Midbrain (tissue), 1 donor: ENCODE results near the gene GRP.
"Not testable (repeated sequence)": the region's sequence is repeated elsewhere in the genome, so short reads cannot be mapped to it uniquely, and the experiment has no call there.

Experiments
- DNase-seq: peaks from one replicate; lab custom pipeline; 2025; lab: John Stamatoyannopoulos, UW

Gene GRP

GRCh38 chr18:59229191-59229590 is 9.2 kb downstream of the GRP start:
- DNase-seq, result no peak

DNA sequence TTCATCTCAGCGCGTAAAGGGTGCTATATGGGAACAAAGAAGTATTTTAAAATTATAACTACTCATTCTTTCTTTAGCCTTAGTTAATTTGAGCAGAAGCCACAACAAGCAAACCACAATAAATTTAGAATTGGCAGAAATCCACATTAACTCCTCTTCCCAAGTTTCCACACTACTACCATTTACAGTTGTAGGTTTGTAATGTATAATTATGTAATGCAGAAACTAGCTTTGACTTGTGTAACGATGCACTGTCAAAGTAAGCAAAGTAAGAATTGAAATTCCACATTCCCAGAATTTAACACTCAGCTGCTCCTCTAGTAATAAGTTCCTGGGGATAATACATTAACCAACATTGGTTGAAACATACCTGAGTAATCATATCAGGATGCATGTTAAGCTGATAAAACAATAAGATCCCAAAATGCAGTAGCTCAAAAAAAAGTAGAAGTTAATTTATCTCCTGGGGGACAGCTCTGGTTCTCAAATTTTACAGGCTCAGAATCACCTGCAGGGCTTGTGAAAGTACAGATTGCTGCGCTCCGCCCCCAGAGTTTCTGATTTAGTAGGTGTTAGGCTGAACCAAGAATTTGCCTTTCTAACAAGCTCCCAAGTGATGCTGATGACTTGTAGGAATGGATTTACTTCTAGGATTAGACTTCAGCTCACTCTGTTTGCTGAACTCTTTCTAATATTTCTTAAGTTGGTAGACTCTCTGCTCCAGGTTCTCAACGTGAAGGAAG is 9.9 kb downstream of the GRP start:
- DNase-seq, result no peak

DNA sequence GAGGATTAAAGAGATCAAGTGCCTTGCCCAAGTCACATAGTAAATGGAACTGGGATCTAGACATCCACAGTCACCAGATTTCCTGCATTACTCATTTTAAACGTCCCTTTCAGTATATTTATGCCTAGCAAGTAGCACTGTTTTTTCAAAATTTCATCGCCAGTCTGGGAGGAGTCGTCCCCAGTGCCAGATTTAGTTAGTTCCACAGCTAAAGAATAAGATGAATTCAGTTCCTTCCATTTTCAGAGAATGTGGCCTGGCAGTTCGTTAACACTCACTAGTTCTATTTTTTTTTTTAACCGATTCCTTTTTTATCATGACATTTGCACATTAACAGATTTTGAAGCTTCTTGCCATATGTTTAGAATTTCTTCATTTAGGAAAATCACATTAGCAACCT is 11.2 kb downstream of the GRP start:
- no peak for DNase-seq

DNA sequence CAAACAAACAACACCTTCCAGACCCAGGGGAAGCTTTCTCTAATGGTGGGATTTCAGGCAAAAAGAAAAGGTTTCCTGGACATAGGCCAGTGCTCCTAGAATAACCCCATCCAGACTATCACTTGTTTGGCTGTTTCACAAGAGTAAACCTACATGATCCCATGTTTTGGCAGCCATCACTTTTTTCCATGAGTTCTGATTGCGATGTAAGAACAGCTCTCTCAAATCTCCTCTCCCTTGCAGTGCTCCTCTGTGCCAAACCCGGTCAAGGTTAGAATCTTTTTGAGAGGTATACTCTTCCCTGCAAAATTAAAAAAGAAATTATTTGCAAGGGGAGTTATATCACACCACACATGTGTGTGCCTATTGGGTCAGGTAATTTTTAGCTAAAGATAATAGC is 11.9 kb downstream of the GRP start:
- DNase-seq, result no peak

DNA sequence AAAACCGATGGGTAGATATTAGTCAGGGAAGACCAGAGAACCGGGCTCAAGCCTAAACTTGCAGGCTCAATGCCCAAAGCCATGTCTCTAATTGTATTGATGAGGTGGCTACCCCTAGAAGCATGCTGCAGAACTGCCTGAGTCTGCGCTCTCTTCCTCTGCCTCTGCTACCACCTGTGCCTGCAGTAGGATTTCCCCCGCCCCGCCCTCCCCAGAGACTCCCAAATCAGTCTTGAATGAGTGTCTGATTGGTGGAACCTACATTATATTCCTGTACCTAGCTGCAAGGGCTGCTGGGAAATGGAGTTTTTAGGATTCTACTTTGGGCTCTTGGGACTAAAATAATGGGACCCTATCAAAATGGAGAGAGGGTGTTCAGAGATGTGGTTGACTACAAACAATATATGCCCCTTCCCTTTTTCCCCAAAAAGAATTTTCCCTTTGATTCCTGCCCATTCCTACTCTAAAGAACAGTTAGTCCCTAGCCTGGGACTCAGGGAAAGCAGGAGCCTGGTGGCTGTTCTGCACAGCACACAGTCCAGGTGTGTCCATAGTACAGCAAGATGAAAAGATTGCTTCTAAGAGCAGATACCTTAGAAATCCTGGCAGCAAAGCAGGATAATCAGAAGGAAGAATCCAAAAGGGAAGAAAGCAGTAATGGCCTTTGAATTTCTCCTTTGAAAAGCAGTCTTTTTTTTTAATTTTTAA is 12.5 kb downstream of the GRP start:
- DNase-seq, result no peak

DNA sequence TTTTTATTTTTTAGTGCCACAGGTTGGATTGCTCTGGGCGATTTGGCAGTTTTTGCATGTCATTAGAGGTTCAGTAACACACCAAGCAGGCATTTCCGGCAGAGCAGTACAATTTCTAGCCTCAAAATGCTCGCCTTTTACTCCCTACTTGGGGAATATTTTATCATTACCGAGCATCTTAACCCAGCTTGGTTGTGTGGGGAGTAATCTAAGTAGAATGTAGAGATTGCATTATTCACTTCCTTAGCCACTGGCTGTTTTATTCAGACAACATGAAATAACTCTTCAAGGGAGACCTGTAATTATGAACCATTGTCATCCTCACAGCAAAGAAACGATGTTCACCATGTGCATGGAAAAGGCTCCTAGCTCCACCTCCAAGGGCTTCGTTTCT is 13.1 kb downstream of the GRP start:
- no peak for DNase-seq

- DNase-seq, result no peak
These were observed 18.4 kb downstream of the GRP start for GRCh38 chr18:59238385-59238784.

DNA sequence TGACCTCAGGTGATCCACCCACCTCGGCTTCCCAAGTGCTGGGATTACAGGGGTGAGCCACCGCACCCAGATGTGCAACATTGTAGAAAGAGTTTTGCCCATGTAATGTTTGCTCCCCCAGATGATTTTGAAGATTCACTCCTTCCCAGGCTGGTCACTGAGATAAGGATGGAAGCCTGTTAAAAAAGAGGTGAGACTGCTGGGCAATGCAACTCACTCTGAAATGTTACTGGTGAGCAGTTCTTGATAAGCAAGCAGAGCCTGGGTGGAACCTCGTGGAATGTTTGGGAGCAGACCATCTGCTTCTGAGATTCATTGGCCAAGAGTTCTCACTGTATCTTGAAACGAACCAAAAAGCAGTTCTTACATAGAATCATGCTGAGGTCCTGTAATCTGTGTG is 19.7 kb downstream of the GRP start:
- DNase-seq, result no peak

DNA sequence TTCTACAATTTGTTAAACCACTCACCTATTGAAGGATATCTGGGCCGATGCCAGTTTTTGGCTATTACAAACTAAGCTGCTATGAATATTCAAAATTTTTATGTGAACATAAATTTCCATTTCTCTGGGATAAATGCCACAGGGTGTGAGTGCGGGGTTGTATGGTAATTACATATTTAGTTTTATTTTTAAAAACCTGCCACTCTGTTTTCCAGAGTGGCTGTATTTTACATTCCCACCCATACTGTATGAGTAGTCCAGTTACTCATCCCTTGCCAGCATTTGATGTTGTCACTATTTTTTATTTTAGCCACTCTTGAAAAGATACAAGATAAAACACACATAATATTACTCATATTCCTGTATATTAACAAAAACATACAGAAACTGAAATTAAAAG is 22.9 kb downstream of the GRP start:
- DNase-seq, result no peak

DNA sequence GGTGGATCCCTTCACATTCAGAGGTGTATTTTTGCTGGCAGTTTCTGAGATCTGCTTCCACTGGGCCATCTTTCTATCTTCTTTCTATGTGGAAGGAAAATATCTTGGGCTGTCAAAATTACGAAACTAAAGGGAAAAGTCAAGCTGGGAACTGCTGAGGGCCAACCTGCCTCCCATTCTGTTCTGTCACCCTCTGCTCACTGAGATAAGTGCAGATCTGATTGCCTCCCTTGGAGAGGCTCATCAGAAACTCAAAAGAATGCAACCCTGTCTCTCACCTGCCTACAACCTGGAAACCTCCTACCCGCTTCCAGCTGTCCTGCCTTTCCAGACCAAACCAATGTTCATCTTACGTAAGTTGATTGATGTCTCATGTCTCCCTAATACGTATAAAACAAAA is 26.8 kb downstream of the GRP start:
- DNase-seq, result no peak

GRCh38 chr18:59249199-59249774 is 29.3 kb downstream of the GRP start:
- peak; percentile 79 for DNase-seq

DNA sequence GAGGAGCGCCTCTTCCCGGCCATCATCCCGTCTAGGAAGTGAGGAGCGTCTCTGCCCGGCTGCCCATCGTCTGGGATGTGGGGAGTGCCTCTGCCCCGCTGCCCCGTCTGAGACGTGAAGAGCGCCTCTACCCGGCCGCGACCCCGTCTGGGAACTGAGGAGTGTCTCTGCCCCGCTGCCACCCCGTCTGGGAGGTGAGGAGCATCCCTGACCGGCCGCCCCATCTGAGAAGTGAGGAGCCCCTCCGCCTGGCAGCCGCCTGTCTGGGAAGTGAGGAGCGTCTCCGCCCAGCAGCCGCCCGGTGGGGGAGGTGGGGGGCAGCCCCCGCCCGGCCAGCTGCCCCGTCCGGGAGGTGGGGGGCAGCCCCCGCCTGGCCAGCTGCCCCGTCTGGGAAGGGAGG is 35.5 kb downstream of the GRP start:
- not testable (repeated sequence) for DNase-seq

DNA sequence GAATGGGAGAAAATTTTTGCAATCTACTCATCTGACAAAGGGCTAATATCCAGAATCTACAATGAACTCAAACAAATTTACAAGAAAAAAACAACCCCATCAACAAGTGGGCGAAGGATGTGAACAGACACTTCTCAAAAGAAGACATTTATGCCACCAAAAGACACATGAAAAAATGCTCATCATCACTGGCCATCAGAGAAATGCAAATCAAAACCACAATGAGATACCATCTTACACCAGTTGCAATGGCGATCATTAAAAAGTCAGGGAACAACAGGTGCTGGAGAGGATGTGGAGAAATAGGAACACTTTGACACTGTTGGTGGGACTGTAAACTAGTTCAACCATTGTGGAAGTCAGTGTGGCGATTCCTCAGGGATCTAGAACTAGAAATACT is 41.9 kb downstream of the GRP start:
- DNase-seq, result not testable (repeated sequence)

DNA sequence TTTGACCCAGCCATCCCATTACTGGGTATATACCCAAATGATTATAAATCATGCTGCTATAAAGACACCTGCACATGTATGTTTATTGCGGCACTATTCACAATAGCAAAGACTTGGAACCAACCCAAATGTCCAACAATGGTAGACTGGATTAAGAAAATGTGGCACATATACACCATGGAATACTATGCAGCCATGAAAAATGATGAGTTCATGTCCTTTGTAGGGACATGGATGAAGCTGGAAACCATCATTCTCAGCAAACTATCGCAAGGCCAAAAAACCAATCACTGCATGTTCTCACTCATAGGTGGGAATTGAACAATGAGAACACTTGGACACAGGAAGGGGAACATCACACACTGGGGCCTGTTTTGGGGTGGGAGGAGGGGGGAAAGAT is 42.3 kb downstream of the GRP start:
- DNase-seq, result not testable (repeated sequence)

- DNase-seq, result no peak
These were observed 43.7 kb downstream of the GRP start for GRCh38 chr18:59263661-59264060.

DNA sequence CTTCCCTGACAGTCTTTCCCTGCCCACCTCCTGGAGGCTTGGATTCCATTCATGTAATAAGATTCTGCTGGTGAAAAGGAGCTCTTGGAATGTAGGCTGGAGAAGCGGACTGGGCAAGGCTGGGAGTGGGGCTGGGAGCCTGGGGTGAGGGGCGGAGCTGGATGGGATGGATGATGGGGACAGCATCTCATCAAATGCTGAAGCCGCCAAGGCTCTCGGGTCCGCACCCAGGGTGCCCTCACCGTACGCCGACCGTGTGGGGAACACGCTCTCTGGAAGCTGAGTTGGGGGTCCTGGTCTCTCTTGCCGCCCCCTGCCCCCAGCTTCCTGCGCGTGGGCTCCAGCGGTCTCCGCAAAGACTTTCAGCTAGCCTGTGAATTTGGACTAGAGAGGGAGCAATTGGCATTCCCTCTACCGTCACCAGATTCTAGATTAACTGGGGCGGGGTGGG is 44.2 kb downstream of the GRP start:
- DNase-seq, result no peak

- no peak for DNase-seq
These were observed 44.8 kb downstream of the GRP start for GRCh38 chr18:59264651-59265245.

DNA sequence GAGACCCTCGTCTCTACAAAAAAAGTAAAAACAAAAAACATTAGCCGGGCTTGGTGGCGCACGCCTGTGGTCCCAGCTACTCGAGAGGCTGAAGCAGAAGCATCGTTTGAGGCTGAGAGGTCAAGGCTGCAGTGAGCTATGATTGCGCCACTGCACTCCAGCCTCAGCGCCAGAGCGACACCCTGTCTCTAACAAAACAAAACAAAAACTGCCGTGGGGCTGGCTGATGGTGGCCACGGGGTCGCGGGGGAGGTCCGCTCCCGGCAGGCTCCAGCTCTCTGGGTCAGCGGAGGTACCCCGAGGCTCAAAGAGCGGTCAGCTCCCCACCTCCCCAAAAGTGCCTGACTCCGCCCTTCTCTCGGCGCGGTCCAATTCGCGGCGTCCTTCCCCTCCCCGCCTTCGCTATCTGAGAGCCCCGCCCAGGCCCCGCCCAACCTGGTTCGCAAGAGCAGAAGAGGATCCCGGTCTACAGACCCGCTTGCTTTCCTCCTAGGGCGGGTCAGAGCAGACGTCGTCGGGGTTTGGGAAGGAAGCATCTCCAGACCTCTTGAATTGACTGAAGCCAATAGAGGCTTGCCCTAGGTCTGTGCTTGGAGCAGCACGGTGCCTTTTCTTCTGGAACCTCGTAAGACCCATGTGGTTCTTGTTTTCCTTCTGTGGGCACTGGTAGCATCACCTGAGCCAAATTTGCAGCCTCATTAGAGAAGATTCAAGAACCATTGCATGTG is 45.5 kb downstream of the GRP start:
- DNase-seq, result no peak

- no peak for DNase-seq
These were observed 46.0 kb downstream of the GRP start for GRCh38 chr18:59265974-59266369.

DNA sequence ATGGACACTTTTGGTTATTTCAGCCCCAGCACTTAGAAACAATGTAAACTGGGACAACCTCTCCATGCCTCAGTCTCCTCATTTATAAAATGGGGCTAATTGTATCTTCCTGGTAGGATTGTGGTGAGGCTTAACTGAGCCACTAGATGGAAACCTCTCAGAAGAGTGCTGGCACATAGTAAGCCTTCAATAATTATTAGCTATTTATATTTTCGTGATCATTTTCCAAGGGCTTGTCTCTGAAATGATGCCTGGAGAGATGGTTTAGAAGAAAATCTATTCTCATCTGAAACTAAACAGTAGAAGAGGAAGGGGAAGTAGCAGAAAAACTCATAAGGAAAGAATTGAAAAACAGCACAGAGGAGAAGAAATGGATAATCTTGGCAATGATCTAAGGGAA is 46.5 kb downstream of the GRP start:
- DNase-seq, result no peak

- no peak for DNase-seq
These were observed 47.0 kb downstream of the GRP start for GRCh38 chr18:59266886-59267502.
